GM19043 (cell line): Measurements from ENCODE around the gene PKP1.

ENCODE experiments used
- ATAC-seq: cut with Tn5 transposase; IDR thresholded peaks from one replicate; pipeline ENCODE4 v1.9.1; 2021; ENCODE audit warnings: low read depth; ENCODE audit not compliant: unreplicated experiment

PKP1 gene

DNA sequence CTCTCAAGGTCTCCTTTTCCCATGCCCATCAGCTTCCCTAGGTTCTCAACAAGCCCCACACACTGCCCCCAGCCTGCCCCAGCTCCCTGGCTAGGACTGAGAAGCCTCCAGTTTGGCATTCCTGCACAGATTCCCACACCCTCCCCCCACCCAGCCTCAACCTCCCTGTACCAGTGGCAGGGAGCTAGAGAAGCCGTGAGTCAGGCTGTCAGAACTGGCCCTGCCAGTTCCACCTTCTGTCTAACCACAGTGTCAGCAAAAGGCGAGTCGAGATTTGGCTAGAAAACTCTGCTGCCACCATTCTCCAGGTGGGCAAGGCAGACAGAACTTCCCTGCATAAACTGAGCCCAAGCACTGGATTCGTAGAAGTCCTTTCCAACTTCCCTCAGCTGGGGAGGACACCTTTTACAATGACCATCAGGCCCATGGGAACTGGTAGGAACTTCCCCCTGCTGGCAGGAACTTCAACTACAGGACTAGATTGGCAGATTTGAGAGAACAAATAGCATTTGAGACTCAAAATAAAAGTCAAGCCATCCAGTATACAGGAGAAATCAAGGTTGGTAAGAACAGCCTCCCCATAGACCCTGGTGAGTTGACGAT is 63.1 kb downstream of the PKP1 start:
- ATAC-seq: no peak

DNA sequence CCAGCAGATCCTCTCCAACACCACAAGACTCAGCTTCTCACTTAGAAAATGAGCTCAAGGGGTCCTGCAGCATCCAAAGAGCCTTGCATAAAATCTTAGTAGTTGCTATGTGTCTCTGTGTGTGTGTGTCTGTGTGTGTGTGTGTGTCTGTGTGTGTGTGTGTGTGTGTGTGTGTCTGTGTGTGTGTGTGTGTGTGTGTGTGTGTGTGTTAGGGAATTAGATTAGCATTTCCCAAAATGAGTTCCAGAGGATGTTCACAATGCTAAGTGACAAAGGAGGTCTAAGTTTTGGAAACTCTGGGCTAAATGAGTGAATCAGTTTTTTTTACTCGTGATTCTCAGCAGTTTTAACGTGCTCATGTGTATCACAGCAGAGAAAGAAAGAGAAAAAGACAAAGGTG is 63.7 kb downstream of the PKP1 start:
- no peak for ATAC-seq

DNA sequence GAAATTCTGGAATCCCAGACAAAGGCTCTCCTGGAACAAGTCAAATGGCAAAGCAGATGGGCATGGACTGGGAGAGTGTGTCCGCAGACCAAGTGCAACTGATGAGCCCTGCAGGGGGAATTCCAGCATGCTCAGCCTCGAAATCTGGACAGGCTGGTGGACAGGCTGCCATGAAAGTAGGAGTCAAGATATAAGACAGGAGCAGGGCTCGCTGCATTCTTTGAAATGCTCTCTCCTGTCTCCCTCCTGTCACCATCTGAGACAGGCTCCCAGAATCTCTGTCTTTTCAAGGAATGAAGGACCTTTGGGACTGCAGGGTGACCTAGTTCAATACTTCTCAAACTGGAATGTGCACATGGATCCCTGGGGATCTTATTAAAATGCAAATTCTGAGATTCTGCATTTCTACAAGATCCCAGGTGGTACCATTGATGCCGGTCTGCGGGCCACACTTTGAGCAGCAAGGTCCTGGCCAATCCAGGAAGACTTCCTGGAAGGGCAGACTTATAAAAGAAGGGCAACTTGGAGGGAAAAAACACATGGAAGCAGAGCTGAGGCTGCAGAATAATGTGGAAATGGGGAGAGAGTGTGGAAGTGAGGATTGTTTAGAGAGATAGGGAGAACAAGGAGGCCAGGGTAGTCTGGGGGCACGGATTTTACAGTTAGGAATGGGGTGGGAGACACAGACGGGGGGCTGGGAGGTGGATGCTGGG is 64.3 kb downstream of the PKP1 start:
- ATAC-seq: no peak

DNA sequence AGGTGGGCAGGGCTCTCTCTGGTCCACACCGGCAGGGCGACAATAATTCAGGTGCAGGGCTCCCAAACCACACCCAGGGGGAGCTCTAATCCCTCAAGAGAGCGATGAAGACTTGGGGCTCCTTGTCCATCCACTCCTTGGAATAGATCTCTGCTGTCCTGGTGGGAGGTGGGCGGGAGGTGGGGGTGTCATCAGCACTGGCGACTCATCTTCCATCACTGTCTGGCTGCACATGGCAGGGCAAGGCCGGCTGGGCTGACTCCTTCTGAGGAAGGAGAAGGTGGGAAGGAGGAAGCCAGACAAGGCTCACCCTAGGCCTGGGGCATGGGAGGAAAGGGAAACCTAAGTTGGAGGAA is 64.9 kb downstream of the PKP1 start:
- no peak for ATAC-seq

DNA sequence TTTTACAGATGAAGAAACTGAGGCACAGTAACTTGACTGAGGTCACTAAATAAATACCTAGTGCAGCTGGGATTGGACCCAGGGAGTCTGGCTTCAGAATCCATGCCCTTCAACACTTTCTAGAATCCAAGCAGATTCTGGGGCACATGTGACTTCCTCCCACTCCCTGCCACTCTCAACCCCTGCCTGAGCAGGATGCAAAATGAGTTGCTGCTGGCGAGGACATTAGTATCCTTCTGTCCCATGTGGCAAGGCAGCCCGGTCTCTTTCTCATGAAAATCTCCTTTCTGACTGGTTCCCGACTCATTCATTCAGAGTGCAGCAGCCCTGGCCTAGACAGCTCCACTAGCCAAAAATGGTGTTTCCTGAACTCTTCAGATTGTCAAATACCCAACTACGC is 65.8 kb downstream of the PKP1 start:
- ATAC-seq: no peak

DNA sequence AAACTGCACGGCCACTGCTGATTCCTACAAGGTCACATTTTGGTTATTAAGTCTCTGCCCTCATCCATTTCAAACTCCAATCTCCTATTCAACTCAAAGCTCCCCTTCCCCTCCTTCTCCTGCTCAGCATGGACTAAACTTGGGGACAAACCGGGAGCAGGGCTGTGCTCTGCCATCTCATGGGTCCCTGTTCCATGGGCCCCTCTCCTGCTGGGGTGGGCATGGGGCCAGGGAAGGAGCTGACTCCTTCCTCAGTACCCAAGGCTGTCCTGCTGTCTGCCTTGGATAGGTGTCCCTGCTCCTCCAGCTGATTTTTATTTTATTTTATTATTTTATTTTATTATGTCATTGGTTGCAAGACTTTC is 67.0 kb downstream of the PKP1 start:
- ATAC-seq: no peak

DNA sequence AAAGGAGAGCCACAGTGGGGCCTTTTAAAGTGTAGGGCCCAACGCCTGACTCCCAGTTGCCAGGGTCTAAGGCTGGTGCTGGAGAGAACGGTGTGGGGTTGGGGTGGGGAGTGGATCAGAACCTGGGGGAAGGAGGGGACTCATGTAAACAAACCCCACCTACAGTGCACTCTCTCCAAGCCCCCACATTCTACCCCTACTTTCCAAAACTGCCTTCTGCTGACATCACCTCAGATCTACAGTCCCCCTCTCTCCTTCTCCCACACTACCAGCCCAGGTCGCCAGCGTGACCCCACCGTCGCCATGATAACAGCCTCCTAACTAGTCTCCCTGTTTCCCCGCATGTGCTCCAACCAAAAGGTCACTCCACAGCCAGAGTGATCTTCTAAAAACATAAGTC is 67.6 kb downstream of the PKP1 start:
- ATAC-seq: no peak

DNA sequence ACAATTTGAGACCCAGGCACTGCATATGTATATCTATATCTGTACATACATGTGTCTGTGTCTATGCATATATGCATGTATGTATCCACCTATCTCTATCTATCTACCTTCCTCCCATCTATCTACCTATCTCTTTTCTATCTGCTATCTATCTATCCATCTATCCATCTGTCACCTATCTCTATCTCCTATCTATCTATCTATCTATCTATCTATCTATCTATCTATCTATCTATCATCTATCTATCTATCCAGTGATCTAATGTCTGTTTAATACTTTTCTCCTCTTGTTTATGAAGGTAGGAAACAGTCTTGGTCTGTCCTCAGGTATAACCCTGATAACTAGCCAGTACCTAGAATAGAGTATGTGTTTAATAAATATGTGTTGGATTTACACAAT is 68.3 kb downstream of the PKP1 start:
- ATAC-seq: no peak

DNA sequence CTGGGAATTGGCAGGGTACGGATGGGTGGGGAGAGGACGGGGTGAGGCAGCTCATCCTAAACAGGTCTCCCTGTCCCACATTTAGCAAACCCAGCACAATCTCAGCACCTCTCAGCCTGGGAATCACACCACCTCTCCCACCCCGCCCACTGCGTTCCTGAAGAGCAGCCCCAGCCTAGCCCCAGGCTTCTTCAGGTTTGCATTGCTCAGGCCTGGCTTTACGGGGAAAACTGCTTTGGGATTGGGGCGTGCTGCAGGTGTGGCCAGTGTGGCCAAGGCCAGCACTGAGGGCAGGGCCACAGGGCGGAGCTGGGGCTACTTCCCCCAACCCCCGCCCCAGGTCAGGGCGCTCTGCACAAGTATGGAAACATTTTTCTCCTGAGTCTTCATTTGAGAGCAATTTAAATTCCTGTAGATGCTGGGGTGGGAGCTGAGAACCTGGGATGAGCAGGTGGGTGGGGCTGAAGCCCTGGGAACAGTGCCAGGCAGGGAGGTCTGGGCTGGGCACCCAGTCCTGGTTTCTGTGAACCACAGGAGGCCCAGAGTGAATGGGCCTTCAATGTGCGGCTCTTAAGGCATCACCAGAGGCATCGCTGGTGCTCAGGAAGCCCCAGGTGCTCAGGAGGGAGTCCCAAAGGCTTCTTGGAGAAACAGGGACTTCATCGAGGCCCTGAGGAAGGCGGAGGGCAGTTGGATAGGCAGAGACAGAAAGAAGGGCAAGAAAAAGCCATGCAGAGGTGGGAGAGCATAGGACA is 70.1 kb downstream of the PKP1 start:
- no peak for ATAC-seq

DNA sequence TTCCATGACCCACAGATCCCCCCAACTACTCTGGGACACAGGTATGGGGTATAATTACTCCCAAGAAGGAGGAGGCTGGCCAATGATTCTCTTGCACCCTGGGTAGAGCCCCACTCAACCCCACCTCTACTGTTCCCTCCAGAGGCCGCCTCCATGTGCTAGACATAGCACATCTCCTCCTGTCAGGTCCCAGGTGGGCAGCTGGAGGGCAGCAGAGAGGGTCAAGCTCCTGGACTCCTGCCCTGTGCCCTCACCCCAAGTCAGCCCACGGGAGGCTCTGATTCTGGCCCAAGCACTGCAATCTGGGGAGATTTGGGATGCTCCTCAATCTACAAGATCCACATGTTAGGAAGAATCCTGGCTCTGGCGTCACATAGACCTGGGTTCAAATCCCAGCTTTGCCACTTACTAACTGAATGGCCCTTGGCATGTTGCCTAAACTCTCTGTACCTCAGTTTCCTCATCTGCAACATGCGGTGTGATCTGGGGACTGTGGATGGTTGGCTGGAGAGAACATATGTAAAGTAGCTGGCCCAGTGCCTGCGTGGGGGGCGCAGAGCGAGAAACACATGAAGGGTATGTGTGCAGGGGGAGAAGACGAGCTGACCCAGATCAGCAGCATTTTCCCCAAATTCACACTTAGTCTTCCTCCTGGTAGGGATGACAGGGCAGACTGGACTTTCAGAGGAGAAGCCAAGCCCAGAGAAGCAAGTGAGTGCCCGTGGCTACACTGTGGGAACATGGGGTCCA is 71.0 kb downstream of the PKP1 start:
- no peak for ATAC-seq

DNA sequence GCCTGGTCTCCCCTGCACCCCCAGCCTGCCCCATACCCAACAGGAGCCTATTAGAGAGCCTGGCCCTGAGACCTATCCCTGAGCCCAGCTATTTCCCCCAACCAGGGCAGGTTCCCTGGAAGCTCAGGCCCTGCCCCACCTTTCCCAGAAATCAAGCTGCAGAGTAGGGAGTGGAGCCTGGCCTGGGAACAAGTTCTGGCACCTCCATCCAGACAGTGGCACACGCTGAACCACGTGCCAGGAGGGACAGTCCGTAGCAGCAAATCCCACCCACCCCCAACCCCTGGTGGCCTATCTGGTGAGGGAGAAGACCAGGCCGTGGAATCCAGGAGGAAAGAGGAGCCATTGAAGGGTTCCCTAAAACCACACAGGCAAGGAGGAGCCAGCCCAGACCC is 71.6 kb downstream of the PKP1 start:
- no peak for ATAC-seq

DNA sequence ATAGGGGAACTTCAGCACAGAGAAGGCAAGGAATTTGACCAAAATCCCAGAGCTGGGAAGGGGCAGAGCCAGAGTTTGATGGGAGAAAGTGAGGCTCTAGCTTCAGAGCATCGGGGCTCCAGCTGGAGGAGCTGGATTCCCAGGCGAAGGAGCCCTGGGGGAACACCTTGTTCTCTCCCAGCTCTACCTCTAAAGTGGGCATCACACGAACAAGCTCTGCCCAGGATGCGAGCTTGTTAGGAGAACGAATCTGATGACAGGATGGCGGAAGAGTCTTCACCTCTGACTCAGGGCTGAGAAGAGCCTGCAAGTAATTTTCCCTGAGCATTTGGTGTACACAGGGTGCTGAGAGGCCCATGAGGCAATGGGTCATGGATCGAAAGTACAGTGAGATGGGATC is 72.2 kb downstream of the PKP1 start:
- ATAC-seq: no peak

DNA sequence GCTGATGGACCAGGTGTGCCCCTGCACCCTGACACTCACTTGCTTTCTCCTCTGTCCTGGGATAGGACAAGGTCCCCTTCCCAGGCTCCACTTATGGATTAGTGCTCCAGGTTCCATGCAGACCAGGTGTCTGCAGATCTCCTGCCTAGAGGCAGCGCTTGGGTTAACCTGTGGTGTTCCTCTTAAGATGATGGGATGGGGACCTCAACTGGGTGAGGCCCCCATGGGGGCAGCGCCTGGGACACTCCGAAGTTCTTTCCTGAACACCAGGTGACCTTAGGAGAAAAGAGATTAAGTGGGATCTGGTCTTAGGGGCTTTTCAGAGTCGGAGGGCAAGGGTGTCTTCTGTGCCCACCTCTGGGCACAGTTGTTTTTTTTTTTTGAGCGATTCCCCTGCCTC is 72.9 kb downstream of the PKP1 start:
- no peak for ATAC-seq

DNA sequence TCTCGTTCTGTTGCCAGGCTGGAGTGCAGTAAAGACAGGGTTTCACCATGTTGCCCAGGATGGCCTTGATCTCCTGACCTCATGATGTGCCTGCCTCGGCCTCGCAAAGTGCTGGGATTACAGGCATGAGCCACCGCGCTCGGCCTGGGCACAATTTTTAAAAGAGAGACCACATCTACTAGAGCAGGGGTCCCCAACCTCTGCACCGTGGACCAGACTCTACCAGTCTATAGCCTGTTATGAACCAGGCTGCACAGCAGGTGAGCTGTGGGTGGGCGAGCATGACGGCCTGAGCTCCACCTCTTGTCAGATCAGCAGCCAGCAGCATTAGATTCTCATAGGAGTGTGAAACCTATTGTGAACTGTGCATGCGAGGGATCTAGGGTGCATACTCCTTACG is 73.4 kb downstream of the PKP1 start:
- no peak for ATAC-seq

DNA sequence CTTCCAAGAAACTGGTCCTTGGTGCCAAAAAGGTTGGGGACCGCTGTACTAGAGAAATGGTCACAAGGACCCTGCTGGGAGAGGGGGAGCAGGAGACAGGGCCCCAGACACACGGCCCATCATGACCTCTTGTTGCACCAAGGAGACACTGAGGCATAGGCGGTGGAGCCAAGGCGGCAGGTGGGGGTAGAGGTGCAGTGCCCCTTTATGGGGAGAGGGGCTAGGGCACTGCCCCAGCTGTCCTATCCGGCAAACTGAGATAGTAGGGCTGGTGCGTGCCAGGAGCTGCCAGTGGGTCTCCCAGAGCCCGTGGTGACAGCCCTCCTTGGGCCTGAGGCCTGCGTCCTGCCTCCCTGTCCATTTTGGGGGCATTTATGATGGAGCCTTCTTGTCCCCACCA is 73.9 kb downstream of the PKP1 start:
- ATAC-seq: no peak

DNA sequence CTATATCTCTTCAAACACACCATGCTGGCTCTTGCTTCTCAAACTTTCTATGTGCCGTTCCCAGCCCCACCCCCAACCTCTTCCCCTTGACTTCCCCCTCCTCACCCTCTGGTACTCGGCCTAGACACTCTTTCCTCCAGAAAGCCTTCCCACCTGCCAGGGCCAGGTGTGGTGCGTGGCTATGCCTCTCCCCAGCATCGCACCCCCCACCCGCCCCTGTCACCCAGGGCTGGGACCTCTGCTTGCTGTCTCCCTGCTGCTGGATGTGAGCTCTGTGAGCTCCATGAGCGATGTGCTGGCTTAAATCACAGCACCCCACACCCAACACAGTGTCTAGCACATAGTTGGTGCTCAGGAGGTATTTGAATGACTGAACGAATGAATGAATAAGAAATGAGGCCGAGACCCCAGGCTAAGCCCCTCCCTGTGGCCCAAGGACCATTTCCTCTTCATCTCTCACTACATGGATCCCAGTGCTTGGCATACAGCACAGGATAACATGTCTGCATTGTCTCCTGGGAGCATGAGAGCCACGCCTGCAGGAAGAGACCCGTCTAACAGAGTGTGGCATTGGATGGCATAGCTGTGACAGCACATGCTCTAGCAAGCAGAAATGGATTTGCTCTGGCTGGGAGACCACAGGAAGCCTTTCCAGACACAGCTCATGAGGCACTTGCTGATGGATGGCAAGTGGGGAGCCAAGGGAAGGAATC is 74.5 kb downstream of the PKP1 start:
- no peak for ATAC-seq

DNA sequence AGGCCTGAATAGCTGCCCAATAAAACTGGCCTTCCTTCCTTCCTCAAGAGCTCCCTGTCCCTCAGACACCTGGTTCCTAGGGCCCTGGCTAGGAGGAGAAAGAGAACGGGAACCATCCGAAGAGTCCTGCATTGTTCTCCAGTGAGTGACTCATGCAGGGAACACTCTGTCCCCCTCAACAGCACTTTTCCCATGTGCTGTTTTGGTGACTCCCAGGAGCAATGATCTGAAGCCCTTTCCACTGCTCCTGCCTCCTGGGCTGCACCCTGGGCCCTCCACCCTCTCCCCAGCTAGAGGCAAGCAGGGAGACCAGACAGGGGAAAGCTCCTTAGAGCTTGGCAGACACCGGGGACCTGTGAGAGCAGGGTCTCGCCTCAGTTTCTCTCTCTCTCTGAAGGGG is 75.3 kb downstream of the PKP1 start:
- ATAC-seq: no peak

DNA sequence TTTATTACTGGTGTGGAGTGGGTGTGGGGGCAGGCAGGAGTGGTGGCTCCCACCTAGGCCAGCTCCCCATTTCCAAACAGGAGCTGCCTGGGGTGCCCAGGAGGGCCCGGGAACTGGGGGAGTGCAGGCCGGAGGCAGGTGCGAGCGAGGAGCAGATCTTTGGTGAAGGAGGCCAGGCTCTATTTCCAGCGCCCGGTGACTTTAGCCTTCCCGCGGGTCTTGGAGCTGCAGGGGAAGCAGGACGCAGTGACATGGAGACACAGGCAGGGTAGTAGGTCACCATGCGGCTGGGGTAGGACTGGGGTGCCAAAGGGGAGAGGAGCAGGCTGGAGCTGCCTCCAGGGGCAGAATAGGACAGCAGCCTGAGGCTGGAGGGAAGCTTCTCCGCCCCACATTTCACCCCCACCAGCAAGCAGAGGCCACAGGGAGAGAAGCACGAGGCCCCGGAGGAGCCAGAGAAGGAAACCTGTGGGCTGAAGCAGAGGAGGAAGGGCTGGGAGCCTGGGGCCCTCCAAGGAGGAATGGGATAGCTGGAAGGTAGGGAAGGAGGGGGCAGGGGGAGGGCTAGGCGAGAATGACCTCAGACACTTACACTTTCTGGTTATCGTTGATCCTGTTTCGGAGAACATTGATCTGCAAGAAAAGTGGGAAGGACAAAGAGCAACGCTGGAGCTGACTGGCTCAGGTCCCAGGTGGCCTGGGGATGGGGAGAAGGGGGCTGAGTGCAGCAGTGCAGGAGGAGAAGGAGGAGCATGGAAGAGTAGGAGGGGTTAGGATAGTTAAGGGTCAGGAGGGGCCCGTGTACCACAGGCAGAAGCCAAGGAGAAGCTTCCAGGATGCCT is 75.9 kb downstream of the PKP1 start:
- no peak for ATAC-seq

DNA sequence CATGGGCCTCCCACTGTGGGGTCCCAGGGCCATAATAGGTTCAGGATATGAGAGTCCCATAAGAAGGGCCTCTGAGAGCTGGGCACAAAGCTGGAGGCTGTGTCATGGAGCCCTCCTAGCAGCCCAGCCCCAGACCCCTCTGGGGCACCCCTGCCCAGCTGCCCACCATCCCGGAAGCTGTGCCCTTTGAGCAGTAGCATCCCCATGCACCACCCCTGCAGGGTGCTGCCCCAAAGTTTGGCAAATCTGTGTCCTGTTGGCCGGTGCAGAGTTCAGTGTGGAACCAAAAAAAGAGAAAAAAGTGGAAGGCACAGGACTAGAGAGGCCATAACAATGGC is 76.5 kb downstream of the PKP1 start:
- no peak for ATAC-seq

DNA sequence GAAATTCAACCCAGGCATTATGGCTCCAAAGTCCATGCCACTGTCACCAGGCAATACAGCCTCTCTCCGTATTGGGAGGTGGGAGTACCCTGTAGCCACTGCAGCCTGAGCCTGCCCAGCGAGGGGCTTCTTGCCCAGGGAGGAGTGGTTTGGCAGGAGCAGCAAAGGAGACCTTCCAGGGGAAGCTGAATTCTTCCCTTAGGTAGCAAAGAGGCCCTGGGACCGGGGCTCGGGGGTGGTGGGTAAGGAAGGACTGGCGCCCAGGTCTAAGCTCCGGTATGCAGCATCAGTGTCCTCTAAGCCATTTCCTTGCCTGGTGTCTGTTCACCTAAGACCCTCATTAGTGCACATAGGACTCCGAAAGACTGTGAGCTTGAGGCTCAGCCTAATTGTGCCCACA is 77.2 kb downstream of the PKP1 start:
- no peak for ATAC-seq
